ENCODE results near the gene SPSB2. TPM values are rescaled to one million over a fixed set of nuclear protein-coding genes. Genes with fewer than 3 reads are reported as not detected.

Gene SPSB2, protein sequence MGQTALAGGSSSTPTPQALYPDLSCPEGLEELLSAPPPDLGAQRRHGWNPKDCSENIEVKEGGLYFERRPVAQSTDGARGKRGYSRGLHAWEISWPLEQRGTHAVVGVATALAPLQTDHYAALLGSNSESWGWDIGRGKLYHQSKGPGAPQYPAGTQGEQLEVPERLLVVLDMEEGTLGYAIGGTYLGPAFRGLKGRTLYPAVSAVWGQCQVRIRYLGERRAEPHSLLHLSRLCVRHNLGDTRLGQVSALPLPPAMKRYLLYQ
- polyA plus RNA-seq, result 0.55 TPM in 1 of 2 replicates, not detected in the other

GRCh38 chr12:6873094-6874014 is at the start of gene SPSB2:
TSS of gene SPSB2 (minus strand) at chr12:6873303. CDS start at chr12:6872901, 402 bp downstream.

DNA sequence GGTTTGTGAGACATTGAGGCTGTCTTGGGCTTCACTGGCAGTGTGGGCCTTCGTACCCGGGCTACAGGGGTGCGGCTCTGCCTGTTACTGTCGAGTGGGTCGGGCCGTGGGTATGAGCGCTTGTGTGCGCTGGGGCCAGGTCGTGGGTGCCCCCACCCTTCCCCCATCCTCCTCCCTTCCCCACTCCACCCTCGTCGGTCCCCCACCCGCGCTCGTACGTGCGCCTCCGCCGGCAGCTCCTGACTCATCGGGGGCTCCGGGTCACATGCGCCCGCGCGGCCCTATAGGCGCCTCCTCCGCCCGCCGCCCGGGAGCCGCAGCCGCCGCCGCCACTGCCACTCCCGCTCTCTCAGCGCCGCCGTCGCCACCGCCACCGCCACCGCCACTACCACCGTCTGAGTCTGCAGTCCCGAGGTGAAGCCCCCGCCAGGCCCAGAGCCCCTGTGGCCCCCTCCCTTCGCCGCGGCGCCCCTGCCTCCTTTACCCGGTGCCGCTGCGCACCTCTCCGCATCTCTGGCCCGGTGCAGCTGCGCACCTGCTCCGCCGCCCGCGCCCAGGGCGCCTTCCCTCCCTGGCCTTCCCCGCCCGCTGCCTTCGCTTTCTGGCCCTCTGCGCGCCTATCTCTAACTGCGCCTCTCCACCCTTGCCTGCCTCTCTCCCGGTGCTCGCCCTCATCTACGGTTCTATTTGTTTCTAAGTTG is 41.3 kb upstream of the SPSB2 start, which contains the start of gene ENO2:
ENO2 (plus strand) TSS at position 335 of the 701 bp plus-strand sequence. CDS start 1,253 bp downstream, outside the sequence.

DNA sequence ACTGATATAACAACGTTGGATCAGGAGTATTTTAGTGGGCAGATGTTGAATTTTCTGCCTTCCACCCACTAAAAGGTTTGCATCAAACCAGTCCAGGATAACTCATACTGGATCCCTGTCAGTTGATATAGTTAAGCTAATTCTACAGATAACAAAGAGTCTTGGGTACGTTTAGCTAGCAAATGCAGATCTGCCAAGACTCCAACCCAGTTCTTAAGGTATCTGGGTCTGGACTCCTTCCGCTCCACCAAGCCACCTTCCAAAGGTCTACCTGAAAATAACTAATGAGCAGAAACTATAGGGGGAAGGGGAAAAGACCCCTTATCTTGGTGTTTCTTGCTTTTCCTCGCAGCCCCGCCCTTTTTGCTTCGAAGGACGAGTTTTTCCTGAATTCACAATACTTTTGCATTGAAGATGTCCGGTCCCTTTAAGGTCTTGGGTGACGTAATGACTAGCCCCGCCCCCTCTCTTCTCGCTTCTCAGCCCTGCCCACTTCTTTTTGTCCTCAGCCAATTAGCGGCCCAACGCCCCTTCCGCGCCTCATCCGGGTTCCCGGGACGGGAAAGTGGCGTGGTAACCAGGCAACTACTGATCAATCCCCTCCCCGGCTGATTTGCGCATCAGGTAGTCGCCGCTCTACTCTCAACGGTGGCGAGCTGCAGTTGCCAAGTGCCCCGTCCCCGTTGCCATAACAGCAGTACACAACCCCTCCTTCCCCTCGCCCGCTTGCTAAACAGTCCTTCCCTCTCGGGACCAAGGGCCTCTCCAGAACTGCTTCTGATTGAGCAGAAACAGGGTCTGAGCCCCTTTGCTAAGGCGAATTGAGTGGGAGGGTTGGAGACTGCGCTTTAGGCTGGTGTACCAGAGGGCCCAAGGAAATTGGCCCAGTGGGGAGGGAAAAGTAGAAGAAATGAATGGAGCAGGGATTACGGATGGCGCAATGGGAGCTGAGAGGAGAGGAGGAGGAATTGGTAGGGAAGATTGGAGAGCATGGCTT is 31.5 kb upstream of the SPSB2 start, which contains the start of gene LRRC23:
LRRC23 (plus strand) TSS at position 543 of the 997 bp plus-strand sequence. CDS start 812 bp downstream, outside the sequence.

GRCh38 chr12:6867413-6868210 is 5.5 kb downstream of the SPSB2 start, which contains the start of gene TPI1:
TSS of gene TPI1 (plus strand) at chr12:6867531. CDS start at chr12:6867567, 36 bp downstream.

GRCh38 chr12:6851921-6852650 is 21.0 kb downstream of the SPSB2 start, which contains the start of gene USP5:
TSS of gene USP5 (plus strand) at chr12:6852150. CDS start at chr12:6852180, 30 bp downstream.

GRCh38 chr12:6851153-6851920 is 21.8 kb downstream of the SPSB2 start, which contains the start of gene CDCA3:
TSS of gene CDCA3 (minus strand) at chr12:6851286. CDS start at chr12:6850952, 334 bp downstream.

DNA sequence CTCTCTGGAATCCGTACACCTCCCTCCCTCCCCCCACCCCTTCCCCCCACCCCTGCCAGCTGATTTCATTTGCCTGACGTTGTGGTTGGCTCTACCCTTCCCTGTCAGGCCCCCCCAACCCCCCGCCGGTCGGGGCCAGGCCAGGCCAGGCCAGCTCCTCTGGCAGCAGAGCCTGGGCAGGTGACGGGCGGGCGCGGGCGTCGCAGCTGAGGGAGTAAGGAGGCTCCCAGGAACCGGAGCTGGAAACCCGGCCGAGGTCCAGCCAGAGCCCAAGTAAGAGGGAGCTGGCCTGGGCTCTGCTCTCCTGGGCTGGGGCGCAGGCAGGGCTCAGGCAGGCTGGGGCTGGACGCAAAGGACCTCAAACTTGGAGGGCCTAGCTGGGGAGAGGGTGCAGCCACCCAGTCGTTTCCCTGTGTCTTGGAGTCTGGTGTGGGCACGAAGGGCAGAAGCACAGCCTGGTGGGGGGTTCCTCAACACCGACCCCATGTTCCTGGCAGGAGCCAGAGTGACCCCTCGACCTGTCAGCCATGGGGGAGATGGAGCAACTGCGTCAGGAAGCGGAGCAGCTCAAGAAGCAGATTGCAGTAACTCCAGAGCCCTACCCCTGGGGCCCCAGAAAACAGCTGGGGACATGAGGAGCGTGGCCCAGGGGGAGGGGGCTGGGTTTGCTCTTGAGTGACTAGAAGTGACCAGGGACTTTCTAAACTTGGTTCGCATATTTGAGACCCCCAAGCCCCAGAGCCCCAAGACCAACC is 32.2 kb downstream of the SPSB2 start, which contains the start of gene GNB3:
GNB3 (plus strand) TSS at position 165 of the 755 bp plus-strand sequence; CDS start at position 528, 363 bp downstream.

DNA sequence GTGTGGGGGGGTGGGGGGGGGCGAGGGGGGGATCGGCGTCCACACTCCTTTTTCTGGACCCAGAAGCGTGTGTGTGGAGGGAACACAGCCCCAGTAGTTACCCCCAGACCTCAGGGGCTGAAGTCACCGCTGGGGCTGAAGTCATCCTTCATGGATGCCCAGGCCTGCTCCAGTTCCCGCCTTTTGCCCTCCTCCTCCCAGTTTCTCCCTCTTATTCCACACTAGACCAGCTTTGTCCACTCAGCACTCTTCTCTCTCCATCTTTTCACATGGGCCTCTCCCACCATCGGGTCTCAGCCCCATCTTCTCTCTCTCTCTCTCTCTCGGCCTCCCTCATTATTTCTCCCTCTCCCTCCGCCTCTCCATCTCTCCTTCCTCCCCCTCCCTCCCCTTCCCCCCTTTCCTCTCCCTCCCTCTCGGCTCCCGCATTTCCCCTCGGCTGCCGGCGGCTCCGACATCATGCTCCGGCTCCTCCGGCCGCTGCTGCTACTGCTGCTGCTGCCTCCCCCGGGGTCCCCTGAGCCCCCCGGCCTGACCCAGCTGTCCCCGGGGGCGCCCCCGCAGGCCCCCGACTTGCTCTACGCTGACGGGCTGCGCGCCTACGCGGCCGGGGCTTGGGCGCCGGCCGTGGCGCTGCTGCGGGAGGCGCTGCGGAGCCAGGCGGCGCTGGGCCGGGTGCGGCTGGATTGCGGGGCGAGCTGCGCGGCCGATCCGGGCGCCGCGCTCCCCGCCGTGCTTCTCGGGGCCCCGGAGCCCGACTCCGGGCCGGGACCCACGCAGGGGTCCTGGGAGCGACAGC is 44.9 kb downstream of the SPSB2 start, which contains the start of gene P3H3:
P3H3 (plus strand) TSS at position 426 of the 799 bp plus-strand sequence; CDS start at position 460, 34 bp downstream.

DNA sequence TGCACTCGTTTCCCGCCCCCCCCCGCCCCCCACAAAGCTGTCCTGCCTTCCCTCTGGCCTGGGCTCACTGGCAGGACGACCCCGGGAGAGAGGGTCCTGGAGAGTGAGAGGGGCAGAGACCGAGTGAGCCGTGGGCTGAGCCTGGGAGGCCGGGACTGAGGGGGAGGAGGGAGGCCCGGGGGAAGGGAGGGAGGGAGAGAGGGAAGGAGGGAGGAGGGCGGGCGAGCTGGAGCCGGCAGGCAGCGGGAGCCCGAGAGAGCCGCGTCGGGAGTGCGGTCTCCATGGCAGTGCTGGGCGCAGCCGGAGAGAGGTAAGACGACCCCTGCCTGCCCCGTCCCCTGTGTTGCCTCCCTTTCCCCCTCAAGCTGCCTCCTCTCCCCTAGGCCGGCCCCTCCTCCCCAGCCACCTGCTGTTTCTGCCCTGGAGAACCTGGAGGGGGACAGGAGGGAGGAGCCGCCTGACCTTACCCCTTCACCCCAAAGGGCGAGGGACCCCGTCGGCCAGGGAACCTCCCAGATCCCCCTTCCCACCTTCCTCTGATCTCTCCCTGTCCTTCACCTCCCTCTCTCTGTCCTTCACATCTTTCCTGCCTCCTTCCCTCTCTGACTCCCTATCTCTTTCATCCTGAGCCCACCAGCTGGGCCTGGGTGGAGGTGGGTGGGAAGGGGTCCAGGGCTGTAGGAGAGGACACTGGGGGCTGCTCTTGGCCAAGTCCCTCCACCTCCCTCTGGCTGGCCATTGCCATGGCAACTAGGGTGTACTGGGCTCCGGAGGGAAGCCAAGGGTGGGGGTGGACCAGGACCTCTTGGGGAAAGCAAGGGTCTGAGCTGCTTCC is 51.3 kb downstream of the SPSB2 start, which contains the start of gene GPR162:
GPR162 (plus strand) TSS at position 231 of the 835 bp plus-strand sequence. CDS start 2,078 bp downstream, outside the sequence.

Other genes starting within 250 kb of the SPSB2 start
- not detected in 2 replicates for gene LPAR5, start 237.3 kb downstream of the SPSB2 start, polyA plus RNA-seq
- gene ACRBP, start 225.9 kb downstream of the SPSB2 start, polyA plus RNA-seq, result not detected in 2 replicates
- 22.4 and 27.0 TPM in 2 replicates for gene ING4, start 210.2 kb downstream of the SPSB2 start, polyA plus RNA-seq
- 2.3 and 2.8 TPM in 2 replicates for gene ZNF384, start 183.9 kb downstream of the SPSB2 start, polyA plus RNA-seq
- 15.3 and 29.7 TPM in 2 replicates for gene PIANP, start 172.5 kb downstream of the SPSB2 start, polyA plus RNA-seq
- gene COPS7A, start 149.3 kb downstream of the SPSB2 start, polyA plus RNA-seq, result 52.4 and 53.2 TPM in 2 replicates
- 161 and 204 TPM in 2 replicates for gene MLF2, start 120.2 kb downstream of the SPSB2 start, polyA plus RNA-seq
- gene PTMS, start 106.9 kb downstream of the SPSB2 start, polyA plus RNA-seq, result 10.0 and 10.3 TPM in 2 replicates
- not detected in 2 replicates for gene LAG3, start 100.8 kb downstream of the SPSB2 start, polyA plus RNA-seq
- 0.27 and 1.4 TPM in 2 replicates for gene CD4, start 83.8 kb downstream of the SPSB2 start, polyA plus RNA-seq
- gene GPR162, start 51.5 kb downstream of the SPSB2 start, polyA plus RNA-seq, result 3.8 and 14.6 TPM in 2 replicates
- 0.34 and 1.6 TPM in 2 replicates for gene P3H3, start 44.9 kb downstream of the SPSB2 start, polyA plus RNA-seq
- gene GNB3, start 32.4 kb downstream of the SPSB2 start, polyA plus RNA-seq, result 0.29 and 1.1 TPM in 2 replicates
- 0.21 and 0.51 TPM in 2 replicates for gene CDCA3, start 22.0 kb downstream of the SPSB2 start, polyA plus RNA-seq
- gene USP5, start 21.2 kb downstream of the SPSB2 start, polyA plus RNA-seq, result 10.5 and 14.9 TPM in 2 replicates
- 1,435 and 2,077 TPM in 2 replicates for gene TPI1, start 5.8 kb downstream of the SPSB2 start, polyA plus RNA-seq
- 3.5 and 6.7 TPM in 2 replicates for gene LRRC23, start 31.5 kb upstream of the SPSB2 start, polyA plus RNA-seq
- gene ENO2, start 41.3 kb upstream of the SPSB2 start, polyA plus RNA-seq, result 224 and 335 TPM in 2 replicates
- 1.6 and 2.4 TPM in 2 replicates for gene ATN1, start 54.7 kb upstream of the SPSB2 start, polyA plus RNA-seq
- gene RNU7-1, start 70.5 kb upstream of the SPSB2 start, polyA plus RNA-seq, result not detected in 2 replicates
- gene C12orf57, start 70.7 kb upstream of the SPSB2 start, polyA plus RNA-seq, result 313 and 357 TPM in 2 replicates
- 0.39 TPM in 1 of 2 replicates, not detected in the other for gene PTPN6, start 78.1 kb upstream of the SPSB2 start, polyA plus RNA-seq
- 66.1 and 89.6 TPM in 2 replicates for gene PHB2, start 97.4 kb upstream of the SPSB2 start, polyA plus RNA-seq
- 36.1 and 37.1 TPM in 2 replicates for gene EMG1, start 97.6 kb upstream of the SPSB2 start, polyA plus RNA-seq
- 4.4 and 5.9 TPM in 2 replicates for gene LPCAT3, start 145.2 kb upstream of the SPSB2 start, polyA plus RNA-seq
- gene C1S, start 187.4 kb upstream of the SPSB2 start, polyA plus RNA-seq, result 9.1 and 16.7 TPM in 2 replicates
- 0.78 and 8.0 TPM in 2 replicates for gene C1R, start 219.1 kb upstream of the SPSB2 start, polyA plus RNA-seq
- 2.8 and 4.1 TPM in 2 replicates for gene C1RL, start 235.9 kb upstream of the SPSB2 start, polyA plus RNA-seq

Data from Purkinje cell (primary cell).